ENCODE measurements around the gene PBX3.

GRCh38 chr9:125926936-125927335 lies 179.8 kb downstream of the PBX3 start:
- TF ChIP-seq CTCF (IDR thresholded peaks at IDR 0.05; ENCODE audit: low read depth, low read length, missing input control) (no peak), EGR1 (IDR thresholded peaks at IDR 0.05; ENCODE audit: low read depth in 2 of 2) (no peak), TAF1 (conservative IDR thresholded peaks at IDR 0.05) (no peak), MAX (IDR thresholded peaks at IDR 0.05) (no peak), JUND (IDR thresholded peaks at IDR 0.05) (no peak), FOXA1 (IDR thresholded peaks at IDR 0.05) (no peak)
